Measurements from ENCODE around the gene CSNK1G2.

CSNK1G2 gene

DNA sequence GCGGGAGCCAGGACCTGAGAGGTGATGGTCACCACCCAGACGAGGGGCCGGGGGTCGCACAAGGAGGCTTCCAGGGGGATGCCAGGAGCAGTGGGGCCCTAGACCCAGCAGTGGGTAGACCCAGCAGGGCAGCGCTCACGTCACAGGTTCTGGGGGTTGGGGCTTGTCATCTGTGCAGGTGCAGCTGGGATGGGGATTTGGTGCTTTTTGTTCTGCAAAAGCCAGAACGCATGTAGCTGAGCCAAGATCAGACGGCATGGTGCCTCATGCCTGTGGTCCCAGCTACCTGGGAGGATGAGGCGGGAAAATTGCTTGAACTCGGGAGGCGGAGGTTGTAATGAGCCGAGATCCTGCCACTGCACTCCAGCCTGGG lies 15.1 kb downstream of the CSNK1G2 start:
- peaks cover 3 to 7% of the 10 kb centered on the region in 2 experiments for H3K4me1 ChIP-seq (ENCODE audit: control insufficient read depth in 1 of 2, insufficient read depth in 1 of 2, low read depth in 1 of 2, low read length in 1 of 2)
- H3K4me3 ChIP-seq (ENCODE audit: low read depth in 1 of 2, low read length in 1 of 2) = no peak overlapping the region
- TF ChIP-seq, protein P1, sequence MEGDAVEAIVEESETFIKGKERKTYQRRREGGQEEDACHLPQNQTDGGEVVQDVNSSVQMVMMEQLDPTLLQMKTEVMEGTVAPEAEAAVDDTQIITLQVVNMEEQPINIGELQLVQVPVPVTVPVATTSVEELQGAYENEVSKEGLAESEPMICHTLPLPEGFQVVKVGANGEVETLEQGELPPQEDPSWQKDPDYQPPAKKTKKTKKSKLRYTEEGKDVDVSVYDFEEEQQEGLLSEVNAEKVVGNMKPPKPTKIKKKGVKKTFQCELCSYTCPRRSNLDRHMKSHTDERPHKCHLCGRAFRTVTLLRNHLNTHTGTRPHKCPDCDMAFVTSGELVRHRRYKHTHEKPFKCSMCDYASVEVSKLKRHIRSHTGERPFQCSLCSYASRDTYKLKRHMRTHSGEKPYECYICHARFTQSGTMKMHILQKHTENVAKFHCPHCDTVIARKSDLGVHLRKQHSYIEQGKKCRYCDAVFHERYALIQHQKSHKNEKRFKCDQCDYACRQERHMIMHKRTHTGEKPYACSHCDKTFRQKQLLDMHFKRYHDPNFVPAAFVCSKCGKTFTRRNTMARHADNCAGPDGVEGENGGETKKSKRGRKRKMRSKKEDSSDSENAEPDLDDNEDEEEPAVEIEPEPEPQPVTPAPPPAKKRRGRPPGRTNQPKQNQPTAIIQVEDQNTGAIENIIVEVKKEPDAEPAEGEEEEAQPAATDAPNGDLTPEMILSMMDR (IDR thresholded peaks at IDR 0.05) = no peak
- no peak overlapping the region for H3K27ac ChIP-seq
- H3K36me3 ChIP-seq = peaks cover 55% of the 10 kb centered on the region
- no peaks in the 10 kb centered on the region for H3K27me3 ChIP-seq
- H3K9me3 ChIP-seq = no peaks in the 10 kb centered on the region

DNA sequence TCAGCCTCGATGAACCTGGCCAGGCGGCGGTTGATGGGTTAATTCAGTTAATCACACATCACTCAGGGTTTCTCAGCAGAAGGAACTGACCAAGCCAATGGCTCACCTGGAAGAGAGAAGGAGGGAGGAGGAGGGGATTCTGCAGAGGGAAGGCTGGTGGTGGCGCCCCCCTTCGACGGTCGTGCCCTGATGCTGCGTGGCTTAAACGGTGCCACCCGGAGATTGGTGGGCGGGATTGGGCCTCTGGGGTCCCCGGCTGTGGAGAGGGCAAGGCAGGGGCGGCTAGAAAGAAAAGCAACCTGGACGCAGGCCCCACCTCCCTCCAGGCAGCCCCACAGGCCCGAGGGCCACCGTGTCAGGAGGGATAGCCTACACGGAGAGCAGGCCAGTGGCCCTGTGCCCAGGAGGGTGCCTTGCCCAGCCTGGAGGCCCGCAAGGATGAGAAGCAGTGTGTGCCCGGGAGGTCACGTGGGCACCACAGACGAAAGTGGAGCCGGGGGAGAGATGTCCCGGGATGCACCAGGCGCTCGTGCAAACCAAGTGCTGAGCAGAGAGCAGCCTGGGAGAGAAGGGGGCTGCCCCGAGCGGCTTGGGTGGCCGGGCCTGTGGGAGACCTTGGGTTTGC lies 16.0 kb downstream of the CSNK1G2 start:
- TF ChIP-seq, protein P1 (IDR thresholded peaks at IDR 0.05) = no peak
- Histone ChIP-seq H3K9me3 (no peaks in the 10 kb centered on the region), H3K4me1 (ENCODE audit: control insufficient read depth in 1 of 2, insufficient read depth in 1 of 2, low read depth in 1 of 2, low read length in 1 of 2) (peaks cover under 1 to 1% of the 10 kb centered on the region in 2 experiments), H3K4me3 (ENCODE audit: low read depth in 1 of 2, low read length in 1 of 2) (no peak overlapping the region), H3K27ac (no peak overlapping the region), H3K36me3 (peaks cover 52% of the 10 kb centered on the region), H3K27me3 (no peaks in the 10 kb centered on the region)

DNA sequence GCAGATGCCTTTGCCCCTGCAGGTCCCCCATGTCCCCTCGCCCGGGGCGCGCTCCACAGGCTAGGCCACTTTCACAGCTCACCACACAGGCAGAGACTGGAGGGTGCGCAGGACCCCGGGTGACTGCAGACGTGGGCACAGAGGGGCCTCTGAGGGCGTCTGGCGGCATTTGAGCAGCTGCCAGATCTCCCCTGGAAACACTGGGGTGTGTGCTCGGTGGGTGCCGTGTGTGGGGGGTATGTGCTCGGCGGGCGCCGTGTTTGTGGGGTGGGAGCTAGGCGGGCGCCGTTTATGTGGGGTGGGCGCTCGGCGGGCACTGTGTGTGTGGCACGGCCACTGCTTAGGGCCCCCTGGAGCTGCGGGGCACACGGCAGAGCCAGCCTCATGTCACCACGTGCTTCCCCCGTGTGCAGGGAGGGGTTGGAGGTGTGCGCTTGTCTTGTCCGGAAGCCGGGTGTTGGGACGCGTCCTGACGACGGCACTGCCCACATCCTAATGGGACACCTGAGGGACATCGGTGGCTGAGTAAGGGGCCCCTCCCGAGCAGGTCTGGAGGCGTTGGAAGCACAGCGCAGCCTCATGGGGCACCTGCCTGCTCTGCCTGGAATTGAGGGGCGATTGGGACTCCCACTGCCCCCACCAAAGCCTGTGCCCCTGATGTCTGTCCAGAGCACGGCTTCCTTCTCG lies 16.7 kb downstream of the CSNK1G2 start:
- TF ChIP-seq, protein P1 (IDR thresholded peaks at IDR 0.05) = no peak
- H3K9me3 ChIP-seq = no peaks in the 10 kb centered on the region
- no peak overlapping the region for H3K4me3 ChIP-seq (ENCODE audit: low read depth in 1 of 2, low read length in 1 of 2)
- no peak overlapping the region for H3K27ac ChIP-seq
- peaks cover 48% of the 10 kb centered on the region for H3K36me3 ChIP-seq
- no peaks in the 10 kb centered on the region for H3K4me1 ChIP-seq (ENCODE audit: control insufficient read depth in 1 of 2, insufficient read depth in 1 of 2, low read depth in 1 of 2, low read length in 1 of 2)
- no peaks in the 10 kb centered on the region for H3K27me3 ChIP-seq

- TF ChIP-seq, protein P1 (IDR thresholded peaks at IDR 0.05) = no peak
- Histone ChIP-seq H3K9me3 (no peaks in the 10 kb centered on the region), H3K27ac (no peak overlapping the region), H3K4me3 (ENCODE audit: low read depth in 1 of 2, low read length in 1 of 2) (no peak overlapping the region), H3K4me1 (ENCODE audit: control insufficient read depth in 1 of 2, insufficient read depth in 1 of 2, low read depth in 1 of 2, low read length in 1 of 2) (no peaks in the 10 kb centered on the region), H3K27me3 (no peaks in the 10 kb centered on the region), H3K36me3 (peaks cover 34% of the 10 kb centered on the region)
Observed at GRCh38 chr19:1959928-1960589, 19.1 kb downstream of the CSNK1G2 start.

GRCh38 chr19:1961000-1961883 lies 20.3 kb downstream of the CSNK1G2 start:
- H3K4me1 ChIP-seq (ENCODE audit: control insufficient read depth in 1 of 2, insufficient read depth in 1 of 2, low read depth in 1 of 2, low read length in 1 of 2) = no peaks in the 10 kb centered on the region
- H3K4me3 ChIP-seq (ENCODE audit: low read depth in 1 of 2, low read length in 1 of 2) = no peak overlapping the region
- TF ChIP-seq, protein P1 (IDR thresholded peaks at IDR 0.05) = no peak
- H3K27ac ChIP-seq = no peak overlapping the region
- H3K36me3 ChIP-seq = peaks cover 35% of the 10 kb centered on the region
- H3K9me3 ChIP-seq = no peaks in the 10 kb centered on the region
- H3K27me3 ChIP-seq = no peaks in the 10 kb centered on the region

Data from neutrophil (primary cell).